Natural killer cell (primary cell): ENCODE measurements around the gene LIMD2. TPM values are rescaled to one million over a fixed set of nuclear protein-coding genes. Genes with fewer than 3 reads are reported as not detected.

Source experiments
- ATAC-seq, 3 donors: fragments of 150-1000 bp in 2 of 3; fragments of 200-7000 bp in 1 of 3; cut with Tn5 transposase; 1 replicate in 1 of 3; 2 replicates in 2 of 3; pipeline ENCODE4 v1.10.0; 2021; ENCODE audit warnings: mild to moderate bottlenecking in 2 of 3, moderate library complexity in 2 of 3
- DNase-seq, 2 donors: peaks; one replicate each; pipeline versions ENCODE4 v3.0.0 to v3.0.0-alpha.2; 2013 to 2021; ENCODE audit warnings: mixed read lengths in 1 of 2
- H3K27ac ChIP-seq: one replicate; pipeline ENCODE4 v1.5.1; 2013; ENCODE audit warnings: mild to moderate bottlenecking, low read length
- H3K27me3 ChIP-seq: one replicate; pipeline ENCODE4 v1.6.1; 2013; ENCODE audit warnings: low read length; ENCODE audit not compliant: control insufficient read depth, insufficient read depth
- H3K36me3 ChIP-seq: one replicate; pipeline ENCODE4 v1.6.1; 2013; ENCODE audit warnings: low read length; ENCODE audit not compliant: control insufficient read depth, insufficient read depth
- H3K4me1 ChIP-seq: one replicate; pipeline ENCODE4 v1.6.1; 2013; ENCODE audit warnings: low read length; ENCODE audit not compliant: control insufficient read depth, insufficient read depth
- H3K4me3 ChIP-seq: one replicate; pipeline ENCODE4 v1.5.1; 2013; ENCODE audit warnings: low read length
- H3K9me3 ChIP-seq: one replicate; pipeline ENCODE4 v1.6.1; 2013; ENCODE audit warnings: low read length; ENCODE audit not compliant: control insufficient read depth, insufficient read depth
- H3K27ac Mint-ChIP-seq, 2 donors: one replicate each; pipeline ENCODE4 v1.8.0; 2022; ENCODE audit warnings: mild to moderate bottlenecking in 2 of 2, mixed read lengths in 2 of 2, moderate library complexity in 1 of 2
- H3K27me3 Mint-ChIP-seq, 2 donors: one replicate each; pipeline ENCODE4 v1.8.0; 2022; ENCODE audit warnings: low read depth in 2 of 2, mixed read lengths in 2 of 2
- H3K36me3 Mint-ChIP-seq: one replicate; pipeline ENCODE4 v1.8.0; 2022; ENCODE audit warnings: mixed read lengths
- H3K4me1 Mint-ChIP-seq, 2 donors: one replicate each; pipeline ENCODE4 v1.8.0; 2022; ENCODE audit warnings: mixed read lengths in 2 of 2
- H3K4me3 Mint-ChIP-seq: one replicate; pipeline ENCODE4 v1.8.0; 2022; ENCODE audit warnings: mild to moderate bottlenecking, moderate library complexity, mixed read lengths
- H3K9me3 Mint-ChIP-seq, 2 donors: one replicate each; pipeline ENCODE4 v1.8.0; 2022; ENCODE audit warnings: mixed read lengths in 2 of 2
- WGBS: methylation state at CpG from one replicate; pipeline ENCODE4 v1.1.7; 2013; ENCODE audit warnings: missing lambda C conversion rate; ENCODE audit not compliant: insufficient coverage; 5-methylcytosine and 5-hydroxymethylcytosine counted together
- intact Hi-C: fragments of 100-400 bp; cut with micrococcal nuclease; formaldehyde crosslinking; loops from one replicate; pipeline ENCODE4 v1.14.2; 2022
- total RNA-seq, 4 donors: library from RNA; stranded (reverse); fragments of 120-200 nt in 1 of 4; gene quantifications; one replicate each; pipeline versions ENCODE4 v1.2.3 to v1.2.4, GENCODE V29; 2013 to 2022
- TF ChIP-seq, protein P1 (sequence below): fragments of 200-600 bp; IDR thresholded peaks from one replicate; pipeline ENCODE4 v1.8.0; 2022; ENCODE audit warnings: antibody characterized with exemption

LIMD2 gene
- total RNA-seq, 3 donors from 2014 or later (not counting 1 experiment from before 2014, with no cell fraction given), result 513 to 546 (median 524) TPM

GRCh38 chr17:63665527-63666214, 34.3 kb downstream of the LIMD2 start:
- intact Hi-C loops, result no loop called here
- Mint-ChIP-seq H3K9me3 (no peaks in the 10 kb centered on the region), H3K27ac (peak overlapping the region; percentile 83), H3K36me3 (peaks cover 17% of the 10 kb centered on the region), H3K27me3 (no peaks in the 10 kb centered on the region), H3K4me1 (peaks cover 23 to 31% of the 10 kb centered on the region in 2 donors), H3K4me3 (peak overlapping the region; percentile 37)
- peak overlapping the region; percentile 51 for H3K27ac ChIP-seq
- TF ChIP-seq, protein P1, sequence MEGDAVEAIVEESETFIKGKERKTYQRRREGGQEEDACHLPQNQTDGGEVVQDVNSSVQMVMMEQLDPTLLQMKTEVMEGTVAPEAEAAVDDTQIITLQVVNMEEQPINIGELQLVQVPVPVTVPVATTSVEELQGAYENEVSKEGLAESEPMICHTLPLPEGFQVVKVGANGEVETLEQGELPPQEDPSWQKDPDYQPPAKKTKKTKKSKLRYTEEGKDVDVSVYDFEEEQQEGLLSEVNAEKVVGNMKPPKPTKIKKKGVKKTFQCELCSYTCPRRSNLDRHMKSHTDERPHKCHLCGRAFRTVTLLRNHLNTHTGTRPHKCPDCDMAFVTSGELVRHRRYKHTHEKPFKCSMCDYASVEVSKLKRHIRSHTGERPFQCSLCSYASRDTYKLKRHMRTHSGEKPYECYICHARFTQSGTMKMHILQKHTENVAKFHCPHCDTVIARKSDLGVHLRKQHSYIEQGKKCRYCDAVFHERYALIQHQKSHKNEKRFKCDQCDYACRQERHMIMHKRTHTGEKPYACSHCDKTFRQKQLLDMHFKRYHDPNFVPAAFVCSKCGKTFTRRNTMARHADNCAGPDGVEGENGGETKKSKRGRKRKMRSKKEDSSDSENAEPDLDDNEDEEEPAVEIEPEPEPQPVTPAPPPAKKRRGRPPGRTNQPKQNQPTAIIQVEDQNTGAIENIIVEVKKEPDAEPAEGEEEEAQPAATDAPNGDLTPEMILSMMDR, result no peak
- WGBS, result 22% methylated on average over 5 of the region's 5 CpGs
- ATAC-seq, result peak; percentile 64 to 77 (median 73)
- peaks cover 17% of the 10 kb centered on the region for H3K4me1 ChIP-seq
- peaks cover 52% of the 10 kb centered on the region for H3K36me3 ChIP-seq
- H3K9me3 ChIP-seq, result no peaks in the 10 kb centered on the region
- no peaks in the 10 kb centered on the region for H3K27me3 ChIP-seq
- H3K4me3 ChIP-seq, result no peak overlapping the region
- DNase-seq, result no peak

- Mint-ChIP-seq H3K27me3 (no peaks in the 10 kb centered on the region), H3K9me3 (no peaks in the 10 kb centered on the region), H3K36me3 (peaks cover 18% of the 10 kb centered on the region), H3K4me3 (no peak overlapping the region), H3K27ac (no peak overlapping the region), H3K4me1 (peaks cover 7 to 8% of the 10 kb centered on the region in 2 donors)
- H3K4me3 ChIP-seq, result no peak overlapping the region
- 96% methylated on average over 3 of the region's 3 CpGs for WGBS
- no peaks in the 10 kb centered on the region for H3K27me3 ChIP-seq
- no peak overlapping the region for H3K27ac ChIP-seq
- TF ChIP-seq, protein P1, result no peak
- H3K9me3 ChIP-seq, result no peaks in the 10 kb centered on the region
- DNase-seq (no peak), ATAC-seq (no peak)
- intact Hi-C loops, result no loop called here
- peaks cover 2% of the 10 kb centered on the region for H3K4me1 ChIP-seq
- peaks cover 42% of the 10 kb centered on the region for H3K36me3 ChIP-seq
These were observed 40.1 kb downstream of the LIMD2 start for GRCh38 chr17:63659850-63660249.

DNA sequence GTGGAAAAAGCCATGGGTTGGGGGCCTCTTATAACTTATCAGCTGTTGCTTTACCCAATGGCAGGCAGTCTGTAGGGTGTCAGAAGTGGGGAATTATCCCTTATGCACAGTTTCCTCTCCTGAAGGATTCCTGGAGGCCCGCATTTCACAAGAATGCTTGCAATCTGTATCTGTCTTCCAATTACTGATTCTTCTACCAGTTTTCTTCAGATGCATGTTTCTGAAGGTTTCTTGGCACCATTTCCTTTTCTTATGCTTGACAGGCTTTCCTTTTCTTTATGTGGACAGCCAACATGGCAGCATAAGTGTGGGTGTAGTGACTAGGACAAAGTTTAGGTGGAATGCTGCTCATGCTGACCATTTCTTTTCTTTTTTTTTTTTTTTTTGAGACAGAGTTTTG, 41.6 kb downstream of the LIMD2 start:
- ATAC-seq (no peak), DNase-seq (no peak)
- Mint-ChIP-seq H3K27ac (no peak overlapping the region), H3K36me3 (peaks cover 20% of the 10 kb centered on the region), H3K4me3 (no peak overlapping the region), H3K9me3 (no peaks in the 10 kb centered on the region), H3K4me1 (no peaks in the 10 kb centered on the region), H3K27me3 (no peaks in the 10 kb centered on the region)
- Histone ChIP-seq H3K27ac (no peak overlapping the region), H3K27me3 (no peaks in the 10 kb centered on the region), H3K4me1 (no peaks in the 10 kb centered on the region), H3K36me3 (peaks cover 48% of the 10 kb centered on the region), H3K9me3 (no peaks in the 10 kb centered on the region), H3K4me3 (no peak overlapping the region)
- WGBS, result 100% methylated on average over 1 of the region's 1 CpG
- TF ChIP-seq, protein P1, result no peak
- intact Hi-C loops, result no loop called here

- Mint-ChIP-seq H3K4me3 (no peak overlapping the region), H3K9me3 (no peaks in the 10 kb centered on the region), H3K4me1 (no peaks in the 10 kb centered on the region), H3K36me3 (peaks cover 25% of the 10 kb centered on the region), H3K27me3 (no peaks in the 10 kb centered on the region), H3K27ac (no peak overlapping the region)
- TF ChIP-seq, protein P1, result no peak
- Histone ChIP-seq H3K27ac (no peak overlapping the region), H3K27me3 (no peaks in the 10 kb centered on the region), H3K36me3 (peaks cover 53% of the 10 kb centered on the region), H3K9me3 (no peaks in the 10 kb centered on the region), H3K4me1 (no peaks in the 10 kb centered on the region), H3K4me3 (no peak overlapping the region)
- WGBS, result 92% methylated on average over 3 of the region's 3 CpGs
- intact Hi-C loops, result no loop called here
- DNase-seq, result no peak
- no peak for ATAC-seq
These were observed 42.1 kb downstream of the LIMD2 start for GRCh38 chr17:63657786-63658185.
